HUES64 (cell line): ENCODE measurements around the gene TAS2R3. TPM values are rescaled to one million over a fixed set of nuclear protein-coding genes. Genes with fewer than 3 reads are reported as not detected.

Experiments used
- H3K27ac ChIP-seq: 2 replicates; pipeline ENCODE4 v1.7.0; 2013; ENCODE audit warnings: low read depth, low read length, inconsistent platforms
- H3K27me3 ChIP-seq: 2 replicates; pipeline ENCODE4 v1.6.1; 2013; ENCODE audit warnings: mild to moderate bottlenecking, low read length; ENCODE audit not compliant: insufficient read depth
- H3K36me3 ChIP-seq: 2 replicates; pipeline ENCODE4 v1.6.1; 2013; ENCODE audit warnings: mild to moderate bottlenecking, low read length; ENCODE audit not compliant: insufficient read depth
- H3K4me1 ChIP-seq: 2 replicates; pipeline ENCODE4 v1.6.1; 2013; ENCODE audit warnings: mild to moderate bottlenecking, low read length, moderate library complexity; ENCODE audit not compliant: insufficient read depth
- H3K4me3 ChIP-seq: 2 replicates; pipeline ENCODE4 v1.5.1; 2013; ENCODE audit warnings: mild to moderate bottlenecking, low read length, moderate library complexity
- H3K9ac ChIP-seq: 2 replicates; pipeline ENCODE4 v1.6.1; 2013; ENCODE audit warnings: mild to moderate bottlenecking, low read depth, low read length
- H3K9me3 ChIP-seq: 2 replicates; pipeline ENCODE4 v1.6.1; 2013; ENCODE audit warnings: low read depth, low read length; ENCODE audit not compliant: insufficient read depth
- WGBS: fragments of 150-250, 120-280 bp; methylation state at CpG from one replicate; pipeline ENCODE4 v1.1.7; 2013; ENCODE audit warnings: missing lambda C conversion rate; 5-methylcytosine and 5-hydroxymethylcytosine counted together
- polyA plus RNA-seq, 2 experiments: library from polyadenylated mRNA; stranded (reverse); fragments of 50-300 nt; gene quantifications; one replicate each; pipeline ENCODE4 v1.2.3, GENCODE V29; 2013

The TAS2R3 gene
- not detected for polyA plus RNA-seq (2013, experiment 1 of 2)
- 0.25 TPM for polyA plus RNA-seq (2013, experiment 2 of 2)

DNA sequence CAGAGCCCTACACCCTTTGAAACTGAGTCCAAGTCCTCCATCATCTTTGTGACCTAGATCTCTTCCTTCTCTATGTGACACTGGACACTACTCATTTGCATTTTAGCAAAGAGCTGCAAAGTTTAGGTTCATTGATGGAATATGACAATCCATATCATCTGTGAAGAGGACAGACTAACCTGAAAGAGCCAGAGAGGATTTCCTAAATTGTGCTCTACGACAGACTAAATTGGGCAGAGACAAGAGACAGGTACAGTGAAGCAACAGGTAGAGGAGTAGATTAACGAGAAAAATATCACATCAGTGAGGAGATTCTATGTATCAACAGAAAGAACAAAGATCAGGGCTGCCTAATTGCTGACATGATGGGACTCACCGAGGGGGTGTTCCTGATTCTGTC lies at the start of gene TAS2R3:
TSS of gene TAS2R3 (plus strand) at position 301 of the 400 bp plus-strand sequence. CDS start at position 363, 62 bp downstream.
- WGBS: 93% methylated on average over 3 of the region's 3 CpGs
- Histone ChIP-seq H3K27ac (no peak within 1 kb of the TSS), H3K4me1 (no peaks in the 10 kb centered on the region), H3K9me3 (no peaks in the 10 kb centered on the region), H3K4me3 (no peak within 1 kb of the TSS), H3K27me3 (no peaks in the 10 kb centered on the region), H3K36me3 (peaks cover 53% of the 10 kb centered on the region), H3K9ac (no peak within 1 kb of the TSS)

- Histone ChIP-seq H3K27ac (no peak overlapping the region), H3K9me3 (no peaks in the 10 kb centered on the region), H3K4me1 (peaks cover 19% of the 10 kb centered on the region), H3K4me3 (no peak overlapping the region), H3K27me3 (no peaks in the 10 kb centered on the region), H3K9ac (no peak overlapping the region), H3K36me3 (no peaks in the 10 kb centered on the region)
- 85% methylated on average over 2 of the region's 2 CpGs for WGBS
Observed at GRCh38 chr7:141714571-141714970, 49.3 kb upstream of the TAS2R3 start.

DNA sequence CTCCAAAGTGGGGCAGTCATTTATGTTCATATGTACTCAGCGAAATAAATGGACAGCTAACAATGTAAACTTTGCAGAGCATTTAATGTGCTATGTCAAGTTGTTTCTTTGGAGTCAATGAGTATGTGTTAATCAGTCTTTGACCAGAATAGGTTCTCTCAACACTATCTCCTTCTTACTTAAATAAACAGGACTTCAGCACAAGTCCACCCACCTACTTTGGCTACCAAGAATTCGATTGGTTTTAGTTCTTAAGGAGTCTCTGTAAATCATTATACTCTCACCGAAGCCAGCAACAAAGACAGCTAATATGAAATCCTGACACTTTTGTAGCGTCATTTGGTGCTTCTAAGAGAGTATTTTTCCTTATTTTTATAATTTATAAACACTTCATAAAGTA lies 48.9 kb upstream of the TAS2R3 start:
- Histone ChIP-seq H3K4me3 (no peak overlapping the region), H3K4me1 (peaks cover 19% of the 10 kb centered on the region), H3K27me3 (no peaks in the 10 kb centered on the region), H3K9ac (no peak overlapping the region), H3K27ac (no peak overlapping the region), H3K9me3 (no peaks in the 10 kb centered on the region), H3K36me3 (no peaks in the 10 kb centered on the region)
- WGBS: 66% methylated on average over 3 of the region's 4 CpGs

DNA sequence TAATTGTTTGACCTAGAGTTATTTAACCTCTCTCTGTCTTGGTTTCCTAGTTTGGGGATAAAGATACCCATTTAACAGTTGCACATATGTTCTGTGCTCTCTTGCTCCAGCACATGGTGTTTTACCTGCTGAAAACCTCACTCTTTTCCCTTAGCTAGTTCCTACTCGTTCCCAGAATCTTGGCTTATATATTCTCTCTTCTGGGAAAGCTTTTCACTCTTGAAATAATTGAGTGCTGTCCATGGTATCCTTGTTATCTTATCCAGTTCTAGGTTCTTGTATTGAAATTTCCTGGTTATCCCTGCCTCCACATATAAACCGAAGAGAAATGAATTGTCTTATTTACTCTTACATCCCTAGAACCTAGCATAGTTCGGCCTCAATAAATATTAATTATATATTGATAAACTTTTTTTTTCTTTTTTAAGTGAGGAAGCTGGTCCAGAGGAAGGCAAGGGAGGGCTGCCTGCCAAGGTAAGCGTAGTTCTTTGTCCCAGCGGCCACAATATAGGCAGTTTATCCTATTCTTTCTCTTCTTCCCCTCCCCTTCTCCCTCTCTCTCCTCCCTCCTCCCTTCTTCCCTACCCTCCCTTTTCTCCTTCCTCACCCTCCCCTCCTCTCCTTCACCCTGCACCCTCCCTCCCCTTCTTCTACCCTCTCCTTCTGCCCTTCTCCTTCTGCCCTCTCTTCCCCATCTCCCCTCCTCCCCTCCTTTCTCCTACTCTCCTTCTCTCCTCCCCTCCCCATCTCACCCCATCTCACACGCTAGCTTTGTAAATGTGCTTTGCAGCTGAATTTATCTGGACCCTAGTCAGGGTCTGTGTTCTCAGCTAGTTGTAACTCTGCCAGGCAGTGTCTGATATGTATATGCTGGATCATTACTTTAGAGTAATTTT lies 47.9 kb upstream of the TAS2R3 start:
- Histone ChIP-seq H3K4me3 (peak overlapping the region; percentile 21; the same call in 1 of the 2 replicates), H3K9me3 (no peaks in the 10 kb centered on the region), H3K27me3 (no peaks in the 10 kb centered on the region), H3K9ac (no peak overlapping the region), H3K36me3 (no peaks in the 10 kb centered on the region), H3K27ac (no peak overlapping the region), H3K4me1 (peaks cover 17% of the 10 kb centered on the region)
- 61% methylated on average over 5 of the region's 6 CpGs for WGBS

DNA sequence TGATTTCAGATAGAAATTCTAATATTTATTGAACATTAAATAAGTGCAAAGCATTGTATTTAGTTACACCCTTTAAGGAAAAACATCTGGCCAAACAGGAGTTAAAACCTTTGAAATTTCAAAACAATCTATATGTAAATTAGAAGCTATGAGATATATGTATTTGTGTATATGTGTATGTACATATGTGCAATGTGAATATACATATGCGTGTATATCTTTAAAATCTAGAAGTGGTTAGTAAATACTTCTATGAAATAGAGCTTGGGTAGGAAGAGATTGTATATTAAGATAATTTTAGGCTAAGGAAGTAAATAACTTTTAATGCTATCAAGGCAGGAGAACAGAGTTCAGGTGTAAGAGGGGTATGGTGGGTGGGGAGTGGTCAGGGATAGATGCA lies 46.4 kb upstream of the TAS2R3 start:
- no peak overlapping the region for H3K9ac ChIP-seq
- H3K9me3 ChIP-seq: no peaks in the 10 kb centered on the region
- H3K4me1 ChIP-seq: peaks cover 10% of the 10 kb centered on the region
- no peak overlapping the region for H3K27ac ChIP-seq
- no peaks in the 10 kb centered on the region for H3K36me3 ChIP-seq
- 100% methylated on average over 1 of the region's 1 CpG for WGBS
- no peak overlapping the region for H3K4me3 ChIP-seq
- no peaks in the 10 kb centered on the region for H3K27me3 ChIP-seq

DNA sequence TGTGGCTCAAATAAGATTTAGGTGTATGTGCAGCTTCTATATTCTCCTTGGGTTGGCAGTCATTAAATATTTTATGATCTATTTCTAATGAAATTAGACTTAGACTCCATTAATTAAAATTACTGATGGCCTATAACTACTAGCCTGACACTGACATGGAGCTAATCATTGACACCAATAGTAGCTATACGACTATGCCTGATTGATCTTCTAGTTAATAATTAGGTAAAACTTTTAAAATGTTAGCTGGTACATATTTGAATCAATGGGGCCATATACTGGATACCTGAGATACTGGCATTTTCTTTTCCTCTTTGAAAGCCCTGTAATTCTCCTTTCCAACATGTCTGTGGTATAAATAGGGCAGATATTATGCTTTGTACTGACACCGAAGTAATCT lies 41.4 kb upstream of the TAS2R3 start:
- H3K9ac ChIP-seq: no peak overlapping the region
- H3K4me1 ChIP-seq: no peaks in the 10 kb centered on the region; the same call in 1 of the 2 replicates
- no peaks in the 10 kb centered on the region for H3K36me3 ChIP-seq
- H3K4me3 ChIP-seq: no peak overlapping the region
- no peaks in the 10 kb centered on the region for H3K27me3 ChIP-seq
- 100% methylated on average over 2 of the region's 2 CpGs for WGBS
- H3K9me3 ChIP-seq: no peaks in the 10 kb centered on the region
- no peak overlapping the region for H3K27ac ChIP-seq

- no peak overlapping the region for H3K9ac ChIP-seq
- no peak overlapping the region for H3K27ac ChIP-seq
- H3K9me3 ChIP-seq: no peaks in the 10 kb centered on the region
- no peak overlapping the region for H3K4me3 ChIP-seq
- H3K4me1 ChIP-seq: no peaks in the 10 kb centered on the region; the same call in 1 of the 2 replicates
- no peaks in the 10 kb centered on the region for H3K36me3 ChIP-seq
- 89% methylated on average over 1 of the region's 1 CpG for WGBS
- H3K27me3 ChIP-seq: no peaks in the 10 kb centered on the region
Observed at GRCh38 chr7:141729020-141729419, 34.9 kb upstream of the TAS2R3 start.

- Histone ChIP-seq H3K9me3 (no peaks in the 10 kb centered on the region), H3K27ac (no peak overlapping the region), H3K36me3 (no peaks in the 10 kb centered on the region), H3K9ac (no peak overlapping the region), H3K4me1 (no peaks in the 10 kb centered on the region), H3K4me3 (no peak overlapping the region), H3K27me3 (no peaks in the 10 kb centered on the region)
- 82% methylated on average over 16 of the region's 24 CpGs for WGBS
Observed at GRCh38 chr7:141731476-141732149, 32.3 kb upstream of the TAS2R3 start.

DNA sequence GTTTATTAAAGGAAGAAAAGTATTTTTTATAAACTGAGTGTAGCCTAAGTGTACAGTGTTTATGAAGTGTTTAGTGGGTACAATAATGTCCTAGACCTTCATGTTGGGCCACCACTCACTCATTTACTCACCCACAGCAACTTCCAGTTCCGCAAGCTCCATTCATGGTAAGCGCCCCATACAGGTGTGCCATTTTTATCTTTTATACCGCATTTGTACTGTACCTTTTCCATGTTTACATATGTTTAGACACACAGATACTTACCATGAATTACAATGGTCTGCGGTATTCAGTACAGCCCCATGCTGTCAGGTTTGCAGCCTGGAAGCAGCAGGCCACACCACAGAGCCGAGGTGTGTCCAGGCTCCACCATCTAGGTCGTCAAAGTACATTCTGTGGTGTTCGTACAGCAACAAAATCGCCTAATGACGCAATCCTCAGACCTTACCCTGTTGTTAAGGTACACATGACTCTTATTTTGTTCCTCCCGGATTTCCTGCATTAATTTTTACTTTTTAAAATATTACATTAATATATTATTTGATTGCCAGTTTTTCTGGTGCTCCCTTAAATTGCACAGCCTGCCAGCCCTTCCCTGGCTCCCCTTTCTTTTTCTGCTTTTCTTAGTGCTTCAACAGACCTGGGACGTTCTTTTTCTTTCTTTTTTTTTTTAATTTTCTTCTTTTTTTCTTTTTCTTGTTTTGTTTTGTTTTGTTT lies 26.6 kb upstream of the TAS2R3 start:
- H3K4me3 ChIP-seq: peak overlapping the region; percentile 96
- no peaks in the 10 kb centered on the region for H3K27me3 ChIP-seq
- no peak overlapping the region for H3K27ac ChIP-seq
- no peaks in the 10 kb centered on the region for H3K9me3 ChIP-seq
- peaks cover 16% of the 10 kb centered on the region for H3K4me1 ChIP-seq
- peaks cover 34% of the 10 kb centered on the region for H3K36me3 ChIP-seq
- 94% methylated on average over 9 of the region's 11 CpGs for WGBS
- H3K9ac ChIP-seq: peak overlapping the region; percentile 37; the same call in 1 of the 2 replicates

- Histone ChIP-seq H3K4me3 (peak within 1 kb of the TSS; percentile 96), H3K36me3 (peaks cover 41% of the 10 kb centered on the region), H3K9me3 (no peaks in the 10 kb centered on the region), H3K4me1 (peaks cover 16% of the 10 kb centered on the region), H3K27me3 (no peaks in the 10 kb centered on the region), H3K27ac (peak within 1 kb of the TSS; percentile 74), H3K9ac (peak within 1 kb of the TSS; percentile 96)
- WGBS: 13% methylated on average over 46 of the region's 46 CpGs
Observed at GRCh38 chr7:141737836-141738591, 25.9 kb upstream of the TAS2R3 start, which contains the start of gene SSBP1. Gene SSBP1 (plus strand): TSS chr7:141738358. CDS start chr7:141739167, 809 bp downstream.
